ENCODE results near the gene MKX. TPM values are rescaled to one million over a fixed set of nuclear protein-coding genes. Genes with fewer than 3 reads are reported as not detected.
"Not testable (repeated sequence)": the region's sequence is repeated elsewhere in the genome, so short reads cannot be mapped to it uniquely, and the experiment has no call there.

The MKX gene
- total RNA-seq, 1 donor from 2014 or later = 0.29 TPM

DNA sequence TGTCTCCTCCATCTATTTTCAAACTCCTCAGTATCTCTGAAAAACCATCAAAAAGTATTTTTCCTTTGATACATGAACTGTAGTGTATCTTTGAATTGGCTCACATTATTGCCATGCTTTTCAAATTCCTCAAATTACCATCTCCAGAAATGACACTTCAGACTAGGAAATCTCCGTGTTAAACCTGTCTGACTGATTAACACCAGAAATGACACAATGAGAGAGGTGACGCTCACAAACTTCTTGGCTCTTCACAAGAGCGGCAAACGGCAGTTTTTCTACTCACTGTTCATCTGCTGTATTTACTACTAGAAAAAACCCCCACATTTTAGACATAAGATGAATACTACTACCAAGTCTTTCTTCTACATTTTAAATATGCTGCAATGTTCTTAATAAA lies 56.6 kb downstream of the MKX start:
- no peaks in the 10 kb centered on the region for H3K27me3 Mint-ChIP-seq

DNA sequence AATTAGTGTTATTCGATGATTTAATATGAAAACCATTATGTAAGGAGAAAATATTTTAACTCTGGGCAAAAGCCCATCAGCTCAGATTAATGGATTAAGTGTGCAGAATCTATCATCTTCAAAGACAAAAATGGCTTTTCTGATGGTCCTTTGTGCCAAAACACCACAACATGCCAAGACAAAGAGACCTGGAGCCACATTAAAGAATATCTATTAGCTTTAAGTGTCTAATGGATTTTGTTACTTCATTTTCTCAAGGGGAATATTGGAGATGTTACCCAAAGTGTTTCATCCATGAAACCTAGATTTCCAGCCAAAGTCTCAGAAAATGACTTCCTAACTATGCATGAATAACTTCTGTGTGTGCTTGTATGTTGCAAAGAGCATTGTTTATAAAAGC lies 57.3 kb downstream of the MKX start:
- TF ChIP-seq, protein P1, sequence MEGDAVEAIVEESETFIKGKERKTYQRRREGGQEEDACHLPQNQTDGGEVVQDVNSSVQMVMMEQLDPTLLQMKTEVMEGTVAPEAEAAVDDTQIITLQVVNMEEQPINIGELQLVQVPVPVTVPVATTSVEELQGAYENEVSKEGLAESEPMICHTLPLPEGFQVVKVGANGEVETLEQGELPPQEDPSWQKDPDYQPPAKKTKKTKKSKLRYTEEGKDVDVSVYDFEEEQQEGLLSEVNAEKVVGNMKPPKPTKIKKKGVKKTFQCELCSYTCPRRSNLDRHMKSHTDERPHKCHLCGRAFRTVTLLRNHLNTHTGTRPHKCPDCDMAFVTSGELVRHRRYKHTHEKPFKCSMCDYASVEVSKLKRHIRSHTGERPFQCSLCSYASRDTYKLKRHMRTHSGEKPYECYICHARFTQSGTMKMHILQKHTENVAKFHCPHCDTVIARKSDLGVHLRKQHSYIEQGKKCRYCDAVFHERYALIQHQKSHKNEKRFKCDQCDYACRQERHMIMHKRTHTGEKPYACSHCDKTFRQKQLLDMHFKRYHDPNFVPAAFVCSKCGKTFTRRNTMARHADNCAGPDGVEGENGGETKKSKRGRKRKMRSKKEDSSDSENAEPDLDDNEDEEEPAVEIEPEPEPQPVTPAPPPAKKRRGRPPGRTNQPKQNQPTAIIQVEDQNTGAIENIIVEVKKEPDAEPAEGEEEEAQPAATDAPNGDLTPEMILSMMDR (conservative IDR thresholded peaks at IDR 0.05) = no peak
- Mint-ChIP-seq H3K27ac (no peak overlapping the region), H3K9me3 (peaks cover 6% of the 10 kb centered on the region), H3K27me3 (no peaks in the 10 kb centered on the region), H3K4me1 (ENCODE audit: unreplicated experiment) (no peaks in the 10 kb centered on the region), H3K4me3 (no peak overlapping the region), H3K36me3 (no peaks in the 10 kb centered on the region)
- DNase-seq (ENCODE audit: extremely low spot score, unreplicated experiment) = no peak

More for the DNA sequence above, 56.6 kb downstream of the MKX start:
- no peak overlapping the region for H3K27ac Mint-ChIP-seq
- DNase-seq (ENCODE audit: extremely low spot score, unreplicated experiment) = no peak
- H3K9me3 Mint-ChIP-seq = peaks cover 6% of the 10 kb centered on the region
- H3K36me3 Mint-ChIP-seq = no peaks in the 10 kb centered on the region
- H3K4me1 Mint-ChIP-seq (ENCODE audit: unreplicated experiment) = no peaks in the 10 kb centered on the region
- no peak overlapping the region for H3K4me3 Mint-ChIP-seq
- TF ChIP-seq, protein P1 (conservative IDR thresholded peaks at IDR 0.05) = no peak

DNA sequence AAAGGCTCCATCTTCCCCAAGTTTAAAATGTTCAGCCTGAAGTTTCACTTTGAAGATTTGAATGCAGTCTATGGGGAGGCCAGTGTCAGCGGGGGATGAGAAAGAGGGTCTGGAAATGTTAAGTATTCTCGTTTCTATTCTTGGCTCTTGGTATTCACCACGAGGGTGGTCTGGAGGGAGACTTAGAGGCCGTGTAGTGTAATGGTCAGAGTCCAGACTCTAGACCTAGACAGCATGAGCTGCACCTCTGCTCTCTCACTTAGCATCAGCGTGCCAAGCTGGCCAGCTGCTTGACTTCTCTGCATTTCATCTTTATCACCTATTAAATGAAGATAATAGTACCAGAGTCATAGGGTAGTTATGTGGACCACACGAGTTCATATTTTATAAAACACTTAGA lies 57.9 kb downstream of the MKX start:
- TF ChIP-seq, protein P1 (conservative IDR thresholded peaks at IDR 0.05) = no peak
- Mint-ChIP-seq H3K27ac (no peak overlapping the region), H3K4me3 (no peak overlapping the region), H3K36me3 (no peaks in the 10 kb centered on the region), H3K27me3 (no peaks in the 10 kb centered on the region), H3K9me3 (peaks cover 6% of the 10 kb centered on the region), H3K4me1 (ENCODE audit: unreplicated experiment) (no peaks in the 10 kb centered on the region)
- DNase-seq (ENCODE audit: extremely low spot score, unreplicated experiment) = no peak

DNA sequence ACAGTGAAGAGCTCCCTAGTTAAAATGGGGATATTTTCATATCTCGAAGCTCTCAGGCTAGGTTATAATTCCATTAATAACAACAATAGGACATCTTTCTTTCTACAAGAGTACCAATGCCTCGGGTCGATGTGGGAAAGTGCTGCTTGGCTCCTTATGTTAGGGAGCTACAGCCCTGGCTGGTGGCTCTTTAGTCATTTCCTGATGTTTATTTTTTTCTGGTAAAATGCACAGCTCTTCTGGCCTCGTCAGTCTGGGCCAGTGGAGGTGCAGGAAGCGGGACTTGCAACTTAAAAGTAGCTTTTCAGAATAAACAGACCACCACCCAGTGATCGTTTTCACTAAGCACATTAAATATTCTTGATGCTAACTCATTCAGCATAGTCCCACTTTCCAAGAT lies 58.3 kb downstream of the MKX start:
- H3K36me3 Mint-ChIP-seq = no peaks in the 10 kb centered on the region
- H3K27ac Mint-ChIP-seq = no peak overlapping the region
- H3K4me3 Mint-ChIP-seq = no peak overlapping the region
- TF ChIP-seq, protein P1 (conservative IDR thresholded peaks at IDR 0.05) = no peak
- H3K27me3 Mint-ChIP-seq = no peaks in the 10 kb centered on the region
- peaks cover 6% of the 10 kb centered on the region for H3K9me3 Mint-ChIP-seq
- DNase-seq (ENCODE audit: extremely low spot score, unreplicated experiment) = no peak
- no peaks in the 10 kb centered on the region for H3K4me1 Mint-ChIP-seq (ENCODE audit: unreplicated experiment)

DNA sequence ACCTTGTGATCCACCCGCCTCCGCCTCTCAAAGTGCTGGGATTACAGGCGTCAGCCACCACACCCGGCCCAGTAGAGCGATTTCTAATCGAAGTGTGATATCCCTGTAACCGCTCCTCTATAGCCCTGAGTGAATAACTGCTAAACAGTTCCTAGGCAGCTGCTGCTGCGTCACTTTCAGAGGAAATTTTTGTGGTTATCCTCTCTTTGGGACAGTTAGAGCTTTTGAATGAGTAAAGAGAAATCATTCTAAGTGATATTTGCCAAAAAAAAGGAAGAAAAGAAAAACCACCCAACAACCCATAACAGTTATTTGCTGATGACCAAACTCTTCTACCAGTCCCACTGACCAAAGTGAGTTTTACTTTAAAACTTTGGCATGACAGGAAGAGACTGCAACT lies 59.9 kb downstream of the MKX start:
- Mint-ChIP-seq H3K4me1 (ENCODE audit: unreplicated experiment) (no peaks in the 10 kb centered on the region), H3K27me3 (no peaks in the 10 kb centered on the region), H3K27ac (no peak overlapping the region), H3K9me3 (peaks cover 2% of the 10 kb centered on the region), H3K36me3 (no peaks in the 10 kb centered on the region), H3K4me3 (no peak overlapping the region)
- DNase-seq (ENCODE audit: extremely low spot score, unreplicated experiment) = no peak
- TF ChIP-seq, protein P1 (conservative IDR thresholded peaks at IDR 0.05) = no peak

DNA sequence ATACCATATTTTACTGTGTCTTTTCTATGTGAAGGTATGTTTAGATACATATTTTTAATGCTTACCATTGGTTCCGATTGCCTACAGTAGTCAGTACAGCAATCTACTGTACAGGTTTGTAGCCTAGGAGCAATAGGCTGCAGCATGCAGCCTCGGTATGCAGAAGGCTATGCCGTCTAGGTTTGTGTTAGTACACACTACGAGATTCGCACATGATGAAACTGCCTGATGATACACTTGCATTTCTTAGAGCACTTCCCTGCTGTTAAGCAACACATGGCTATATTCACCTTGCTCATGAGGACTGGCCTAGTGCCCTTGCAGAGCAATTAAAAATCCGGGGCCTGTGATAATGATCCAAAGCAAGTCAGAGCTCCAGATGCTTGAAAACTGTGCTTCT lies 62.4 kb downstream of the MKX start:
- TF ChIP-seq, protein P1 (conservative IDR thresholded peaks at IDR 0.05) = no peak
- peaks cover 2% of the 10 kb centered on the region for H3K27me3 Mint-ChIP-seq
- no peaks in the 10 kb centered on the region for H3K4me1 Mint-ChIP-seq (ENCODE audit: unreplicated experiment)
- no peaks in the 10 kb centered on the region for H3K9me3 Mint-ChIP-seq
- DNase-seq (ENCODE audit: extremely low spot score, unreplicated experiment) = no peak
- H3K4me3 Mint-ChIP-seq = no peak overlapping the region
- no peak overlapping the region for H3K27ac Mint-ChIP-seq
- H3K36me3 Mint-ChIP-seq = no peaks in the 10 kb centered on the region

DNA sequence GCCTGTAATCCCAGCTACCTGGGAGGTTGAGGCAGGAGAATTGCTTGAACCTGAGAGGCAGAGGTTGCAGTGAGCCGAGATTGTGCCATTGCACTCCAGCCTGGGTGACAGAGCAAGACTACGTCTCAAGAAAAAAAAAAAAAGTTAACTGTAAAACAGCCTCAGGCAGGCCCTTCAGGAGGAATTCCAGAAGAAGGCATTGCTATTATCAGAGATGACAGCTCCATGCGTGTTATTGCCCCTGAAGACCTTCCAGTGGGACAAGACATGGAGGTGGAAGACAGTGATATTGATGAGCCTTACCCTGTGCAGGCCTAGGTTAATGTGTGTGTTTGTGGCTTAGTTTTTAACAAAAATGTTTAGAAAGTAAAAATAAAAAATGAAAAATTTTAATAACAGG lies 63.8 kb downstream of the MKX start:
- H3K36me3 Mint-ChIP-seq; DNase-seq (ENCODE audit: extremely low spot score, unreplicated experiment); H3K27ac Mint-ChIP-seq; H3K4me3 Mint-ChIP-seq; H3K4me1 Mint-ChIP-seq (ENCODE audit: unreplicated experiment); H3K27me3 Mint-ChIP-seq; H3K9me3 Mint-ChIP-seq: not testable (repeated sequence)

Data from type B pancreatic cell (in vitro differentiated cells).